ENCODE data around the gene TMEM138. TPM values are rescaled to one million over a fixed set of nuclear protein-coding genes. Genes with fewer than 3 reads are reported as not detected.

The TMEM138 gene
- total and polyA plus RNA-seq, 2 of the 13 experiments (the other 11 are each of a cell fraction or from before 2014, with no cell fraction given), result 43.5 to 61.0 TPM

DNA sequence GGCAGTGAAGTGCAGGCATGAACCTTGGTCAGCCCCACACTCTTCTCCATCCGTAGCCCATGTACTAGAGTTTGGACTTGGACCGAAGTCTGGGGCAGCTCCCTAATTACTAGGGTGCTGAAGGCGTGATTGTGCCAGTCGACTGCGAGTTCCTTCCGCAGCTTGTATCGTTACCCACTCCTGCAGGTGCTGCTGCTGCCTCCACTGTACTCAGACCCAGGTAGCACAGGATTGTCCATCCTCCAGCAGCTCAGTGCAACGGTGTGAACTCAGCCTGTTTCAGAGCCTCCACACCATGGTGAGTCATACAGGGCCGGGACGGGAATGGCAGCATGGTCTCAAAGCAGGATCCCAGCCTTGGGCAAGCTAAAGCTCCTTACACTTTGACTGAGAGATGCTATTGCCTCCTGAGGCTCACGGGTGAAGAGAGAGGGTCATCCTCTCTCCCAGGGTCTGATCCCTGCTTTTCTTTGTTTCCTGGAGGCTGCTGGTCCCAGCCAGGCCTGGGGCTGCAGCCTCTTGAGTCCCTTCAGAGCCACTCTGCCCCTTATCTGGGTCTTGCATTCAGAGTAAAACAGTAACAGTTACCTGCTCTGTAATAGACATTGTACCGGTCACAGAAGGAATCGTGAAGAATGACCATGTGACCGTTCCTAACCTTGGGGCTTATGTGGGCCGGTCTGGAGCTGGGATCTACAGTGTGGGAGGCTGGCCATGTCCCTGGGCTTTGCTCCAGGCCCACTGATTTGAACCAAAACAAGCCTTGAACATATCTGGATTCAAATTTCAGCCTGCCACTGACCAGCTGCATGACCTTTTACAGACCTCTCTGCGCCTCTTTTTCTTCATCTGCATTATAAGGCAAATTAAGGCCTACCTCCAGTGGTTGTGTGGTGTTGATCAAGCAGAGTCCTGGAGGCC, 27.5 kb upstream of the TMEM138 start (continued):
- TF ChIP-seq ZNF616 (CRISPR knock-in tag; IDR thresholded peaks at IDR 0.05; ENCODE audit: low read depth) (0 out of 2 replicates have a peak, but pooled peaks have one; percentile 20), BCL6 (CRISPR knock-in tag; IDR thresholded peaks at IDR 0.05) (0 out of 2 replicates have a peak, but pooled peaks have one; percentile 30), REXO4 (CRISPR knock-in tag; IDR thresholded peaks at IDR 0.05; ENCODE audit: borderline replicate concordance) (no peak), ZKSCAN1 (IDR thresholded peaks at IDR 0.05; ENCODE audit: low read length) (no peak), RFX1 (IDR thresholded peaks at IDR 0.05) (no peak), TOE1 (CRISPR knock-in tag; IDR thresholded peaks at IDR 0.05) (no peak), ZNF790 (CRISPR knock-in tag; IDR thresholded peaks at IDR 0.05; ENCODE audit: borderline replicate concordance) (no peak), PTBP1 (IDR thresholded peaks at IDR 0.05; ENCODE audit: low read depth, low read length, poor library complexity, severe bottlenecking) (no peak), MIXL1 (CRISPR knock-in tag; IDR thresholded peaks at IDR 0.05) (peak; percentile 89), ZNF543 (CRISPR knock-in tag; IDR thresholded peaks at IDR 0.05) (peak; percentile 58; the same call in 1 of the 2 replicates), ZMYM2 (CRISPR knock-in tag; IDR thresholded peaks at IDR 0.05) (0 out of 2 replicates have a peak, but pooled peaks have one; percentile 8), CAMTA2 (CRISPR knock-in tag; IDR thresholded peaks at IDR 0.05; ENCODE audit: borderline replicate concordance) (no peak), KLF11 (CRISPR knock-in tag; IDR thresholded peaks at IDR 0.05) (0 out of 2 replicates have a peak, but pooled peaks have one; percentile 60), CEBPB (IDR thresholded peaks at IDR 0.05; ENCODE audit: borderline replicate concordance, low read depth, low read length) (no peak)
- TF ChIP-seq, protein P1, sequence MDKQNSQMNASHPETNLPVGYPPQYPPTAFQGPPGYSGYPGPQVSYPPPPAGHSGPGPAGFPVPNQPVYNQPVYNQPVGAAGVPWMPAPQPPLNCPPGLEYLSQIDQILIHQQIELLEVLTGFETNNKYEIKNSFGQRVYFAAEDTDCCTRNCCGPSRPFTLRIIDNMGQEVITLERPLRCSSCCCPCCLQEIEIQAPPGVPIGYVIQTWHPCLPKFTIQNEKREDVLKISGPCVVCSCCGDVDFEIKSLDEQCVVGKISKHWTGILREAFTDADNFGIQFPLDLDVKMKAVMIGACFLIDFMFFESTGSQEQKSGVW (CRISPR knock-in tag; IDR thresholded peaks at IDR 0.05; ENCODE audit: borderline replicate concordance), result no peak
- TF ChIP-seq, protein P2, sequence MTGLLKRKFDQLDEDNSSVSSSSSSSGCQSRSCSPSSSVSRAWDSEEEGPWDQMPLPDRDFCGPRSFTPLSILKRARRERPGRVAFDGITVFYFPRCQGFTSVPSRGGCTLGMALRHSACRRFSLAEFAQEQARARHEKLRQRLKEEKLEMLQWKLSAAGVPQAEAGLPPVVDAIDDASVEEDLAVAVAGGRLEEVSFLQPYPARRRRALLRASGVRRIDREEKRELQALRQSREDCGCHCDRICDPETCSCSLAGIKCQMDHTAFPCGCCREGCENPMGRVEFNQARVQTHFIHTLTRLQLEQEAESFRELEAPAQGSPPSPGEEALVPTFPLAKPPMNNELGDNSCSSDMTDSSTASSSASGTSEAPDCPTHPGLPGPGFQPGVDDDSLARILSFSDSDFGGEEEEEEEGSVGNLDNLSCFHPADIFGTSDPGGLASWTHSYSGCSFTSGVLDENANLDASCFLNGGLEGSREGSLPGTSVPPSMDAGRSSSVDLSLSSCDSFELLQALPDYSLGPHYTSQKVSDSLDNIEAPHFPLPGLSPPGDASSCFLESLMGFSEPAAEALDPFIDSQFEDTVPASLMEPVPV (CRISPR knock-in tag; IDR thresholded peaks at IDR 0.05), result no peak
- TF ChIP-seq, protein P3, sequence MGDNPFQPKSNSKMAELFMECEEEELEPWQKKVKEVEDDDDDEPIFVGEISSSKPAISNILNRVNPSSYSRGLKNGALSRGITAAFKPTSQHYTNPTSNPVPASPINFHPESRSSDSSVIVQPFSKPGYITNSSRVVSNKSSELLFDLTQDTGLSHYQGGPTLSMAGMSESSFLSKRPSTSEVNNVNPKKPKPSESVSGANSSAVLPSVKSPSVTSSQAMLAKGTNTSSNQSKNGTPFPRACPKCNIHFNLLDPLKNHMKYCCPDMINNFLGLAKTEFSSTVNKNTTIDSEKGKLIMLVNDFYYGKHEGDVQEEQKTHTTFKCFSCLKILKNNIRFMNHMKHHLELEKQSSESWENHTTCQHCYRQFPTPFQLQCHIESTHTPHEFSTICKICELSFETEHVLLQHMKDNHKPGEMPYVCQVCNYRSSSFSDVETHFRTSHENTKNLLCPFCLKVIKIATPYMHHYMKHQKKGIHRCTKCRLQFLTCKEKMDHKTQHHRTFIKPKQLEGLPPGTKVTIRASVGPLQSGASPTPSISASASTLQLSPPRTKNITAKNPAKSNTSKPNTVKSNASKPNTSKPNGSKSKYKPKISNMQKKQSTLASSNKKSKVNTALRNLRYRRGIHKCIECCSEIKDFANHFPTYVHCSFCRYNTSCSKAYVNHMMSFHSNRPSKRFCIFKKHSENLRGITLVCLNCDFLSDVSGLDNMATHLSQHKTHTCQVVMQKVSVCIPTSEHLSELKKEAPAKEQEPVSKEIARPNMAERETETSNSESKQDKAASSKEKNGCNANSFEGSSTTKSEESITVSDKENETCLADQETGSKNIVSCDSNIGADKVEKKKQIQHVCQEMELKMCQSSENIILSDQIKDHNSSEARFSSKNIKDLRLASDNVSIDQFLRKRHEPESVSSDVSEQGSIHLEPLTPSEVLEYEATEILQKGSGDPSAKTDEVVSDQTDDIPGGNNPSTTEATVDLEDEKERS (CRISPR knock-in tag; IDR thresholded peaks at IDR 0.05), result peak; percentile 81
- TF ChIP-seq, protein P4, sequence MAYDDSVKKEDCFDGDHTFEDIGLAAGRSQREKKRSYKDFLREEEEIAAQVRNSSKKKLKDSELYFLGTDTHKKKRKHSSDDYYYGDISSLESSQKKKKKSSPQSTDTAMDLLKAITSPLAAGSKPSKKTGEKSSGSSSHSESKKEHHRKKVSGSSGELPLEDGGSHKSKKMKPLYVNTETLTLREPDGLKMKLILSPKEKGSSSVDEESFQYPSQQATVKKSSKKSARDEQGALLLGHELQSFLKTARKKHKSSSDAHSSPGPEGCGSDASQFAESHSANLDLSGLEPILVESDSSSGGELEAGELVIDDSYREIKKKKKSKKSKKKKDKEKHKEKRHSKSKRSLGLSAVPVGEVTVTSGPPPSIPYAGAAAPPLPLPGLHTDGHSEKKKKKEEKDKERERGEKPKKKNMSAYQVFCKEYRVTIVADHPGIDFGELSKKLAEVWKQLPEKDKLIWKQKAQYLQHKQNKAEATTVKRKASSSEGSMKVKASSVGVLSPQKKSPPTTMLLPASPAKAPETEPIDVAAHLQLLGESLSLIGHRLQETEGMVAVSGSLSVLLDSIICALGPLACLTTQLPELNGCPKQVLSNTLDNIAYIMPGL (CRISPR knock-in tag; IDR thresholded peaks at IDR 0.05; ENCODE audit: borderline replicate concordance in 1 of 2, low read depth in 1 of 2), result peak; percentile 50 to 56; a peak in 1 of 4 replicates
- TF ChIP-seq, protein P5, sequence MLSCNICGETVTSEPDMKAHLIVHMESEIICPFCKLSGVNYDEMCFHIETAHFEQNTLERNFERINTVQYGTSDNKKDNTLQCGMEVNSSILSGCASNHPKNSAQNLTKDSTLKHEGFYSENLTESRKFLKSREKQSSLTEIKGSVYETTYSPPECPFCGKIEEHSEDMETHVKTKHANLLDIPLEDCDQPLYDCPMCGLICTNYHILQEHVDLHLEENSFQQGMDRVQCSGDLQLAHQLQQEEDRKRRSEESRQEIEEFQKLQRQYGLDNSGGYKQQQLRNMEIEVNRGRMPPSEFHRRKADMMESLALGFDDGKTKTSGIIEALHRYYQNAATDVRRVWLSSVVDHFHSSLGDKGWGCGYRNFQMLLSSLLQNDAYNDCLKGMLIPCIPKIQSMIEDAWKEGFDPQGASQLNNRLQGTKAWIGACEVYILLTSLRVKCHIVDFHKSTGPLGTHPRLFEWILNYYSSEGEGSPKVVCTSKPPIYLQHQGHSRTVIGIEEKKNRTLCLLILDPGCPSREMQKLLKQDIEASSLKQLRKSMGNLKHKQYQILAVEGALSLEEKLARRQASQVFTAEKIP (CRISPR knock-in tag; IDR thresholded peaks at IDR 0.05; ENCODE audit: borderline replicate concordance), result no peak
